Nucleus accumbens (tissue), 56 donors: ENCODE measurements around the gene EGFR.

ENCODE experiments used
- DNase-seq, 56 donors: peaks; one replicate each; lab custom pipeline; 2025; lab: John Stamatoyannopoulos, UW

Gene EGFR

DNA sequence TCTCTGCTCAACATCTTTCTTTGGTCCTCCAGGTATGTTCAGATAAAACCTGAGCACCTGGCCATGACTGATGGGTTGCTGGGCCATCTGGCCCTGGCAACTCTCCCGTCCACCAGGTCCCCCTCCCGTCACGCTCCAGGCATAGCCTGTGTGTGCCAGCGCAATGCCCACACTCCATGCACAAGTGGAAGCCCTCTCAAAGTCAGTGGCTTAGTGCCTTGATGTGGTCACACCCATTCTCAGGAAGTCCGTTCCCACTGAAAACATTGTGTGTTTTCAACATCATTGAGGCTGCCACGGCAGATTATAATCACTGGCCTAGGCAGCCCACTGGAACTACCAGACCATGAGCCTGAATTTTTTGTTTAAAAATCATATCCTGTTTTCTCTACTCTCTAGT, 175.7 kb downstream of the EGFR start:
- no peak for DNase-seq

DNA sequence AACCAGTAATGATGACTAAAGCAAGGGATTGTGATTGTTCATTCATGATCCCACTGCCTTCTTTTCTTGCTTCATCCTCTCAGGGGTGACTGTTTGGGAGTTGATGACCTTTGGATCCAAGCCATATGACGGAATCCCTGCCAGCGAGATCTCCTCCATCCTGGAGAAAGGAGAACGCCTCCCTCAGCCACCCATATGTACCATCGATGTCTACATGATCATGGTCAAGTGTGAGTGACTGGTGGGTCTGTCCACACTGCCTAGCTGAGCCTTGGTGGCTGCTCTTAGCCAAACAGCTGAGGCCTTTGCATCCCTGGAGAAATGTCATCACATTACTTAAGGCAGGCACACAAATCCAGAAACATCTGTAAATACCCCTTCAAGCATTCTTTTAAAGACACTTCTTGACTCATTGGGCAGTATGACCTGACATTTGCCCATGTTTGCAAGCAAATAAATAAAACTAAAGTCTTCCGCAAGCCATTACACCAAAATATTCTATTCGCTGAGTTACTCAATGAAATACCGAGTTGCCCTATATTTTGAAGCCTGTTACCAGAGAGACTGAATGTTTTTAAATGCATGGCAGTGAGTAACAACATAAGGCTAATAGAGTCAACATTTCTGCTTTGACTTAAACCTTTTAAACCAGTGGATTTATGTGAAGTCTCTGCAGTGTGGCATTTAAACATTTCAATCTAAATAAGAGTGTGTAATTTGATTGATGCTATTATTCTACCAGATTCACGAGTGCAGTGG, 180.0 kb downstream of the EGFR start:
- no peak for DNase-seq

- DNase-seq = no peak
Observed at GRCh38 chr7:55199418-55199817, 180.6 kb downstream of the EGFR start.

DNA sequence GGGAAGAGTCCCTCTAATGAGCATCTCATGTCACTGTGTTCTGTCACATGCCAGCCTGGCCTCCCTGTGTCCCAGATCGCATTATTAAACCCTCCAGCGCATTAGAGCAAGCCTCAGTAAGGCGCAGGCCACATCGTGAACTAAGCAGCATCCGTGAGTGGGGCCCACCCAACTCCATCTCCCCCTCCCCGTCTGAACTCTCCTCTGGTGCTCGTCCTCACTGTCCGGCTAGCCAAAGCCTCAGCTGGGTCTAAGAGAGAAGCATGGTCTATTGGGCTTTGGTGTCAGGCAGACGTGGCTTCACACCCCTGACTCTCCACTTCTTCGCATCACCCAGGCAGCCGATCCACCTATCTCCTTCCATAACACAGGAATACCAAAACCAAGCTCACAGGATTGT, 181.6 kb downstream of the EGFR start:
- DNase-seq = no peak

DNA sequence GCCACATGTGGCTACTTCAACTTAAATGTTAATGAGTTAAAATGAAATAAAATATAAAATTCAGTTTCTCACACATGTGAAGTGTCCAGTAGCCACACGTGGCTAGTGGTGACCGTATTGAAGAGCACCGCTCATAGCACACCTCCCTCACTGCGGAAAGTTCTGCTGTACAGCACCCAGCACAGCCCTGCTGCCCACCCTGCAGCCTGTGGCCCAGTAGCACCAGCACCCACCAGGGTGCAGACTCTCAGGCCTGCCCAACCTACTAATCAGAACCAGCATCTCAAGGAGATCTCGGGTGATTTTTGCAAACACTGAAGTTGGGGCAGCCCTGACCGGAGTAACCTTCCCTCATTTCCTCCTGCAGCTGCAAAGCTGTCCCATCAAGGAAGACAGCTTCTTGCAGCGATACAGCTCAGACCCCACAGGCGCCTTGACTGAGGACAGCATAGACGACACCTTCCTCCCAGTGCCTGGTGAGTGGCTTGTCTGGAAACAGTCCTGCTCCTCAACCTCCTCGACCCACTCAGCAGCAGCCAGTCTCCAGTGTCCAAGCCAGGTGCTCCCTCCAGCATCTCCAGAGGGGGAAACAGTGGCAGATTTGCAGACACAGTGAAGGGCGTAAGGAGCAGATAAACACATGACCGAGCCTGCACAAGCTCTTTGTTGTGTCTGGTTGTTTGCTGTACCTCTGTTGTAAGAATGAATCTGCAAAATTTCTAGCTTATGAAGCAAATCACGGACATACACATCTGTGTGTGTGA, 183.5 kb downstream of the EGFR start:
- no peak for DNase-seq

- DNase-seq = no peak
Observed at GRCh38 chr7:55203300-55203699, 184.5 kb downstream of the EGFR start.

DNA sequence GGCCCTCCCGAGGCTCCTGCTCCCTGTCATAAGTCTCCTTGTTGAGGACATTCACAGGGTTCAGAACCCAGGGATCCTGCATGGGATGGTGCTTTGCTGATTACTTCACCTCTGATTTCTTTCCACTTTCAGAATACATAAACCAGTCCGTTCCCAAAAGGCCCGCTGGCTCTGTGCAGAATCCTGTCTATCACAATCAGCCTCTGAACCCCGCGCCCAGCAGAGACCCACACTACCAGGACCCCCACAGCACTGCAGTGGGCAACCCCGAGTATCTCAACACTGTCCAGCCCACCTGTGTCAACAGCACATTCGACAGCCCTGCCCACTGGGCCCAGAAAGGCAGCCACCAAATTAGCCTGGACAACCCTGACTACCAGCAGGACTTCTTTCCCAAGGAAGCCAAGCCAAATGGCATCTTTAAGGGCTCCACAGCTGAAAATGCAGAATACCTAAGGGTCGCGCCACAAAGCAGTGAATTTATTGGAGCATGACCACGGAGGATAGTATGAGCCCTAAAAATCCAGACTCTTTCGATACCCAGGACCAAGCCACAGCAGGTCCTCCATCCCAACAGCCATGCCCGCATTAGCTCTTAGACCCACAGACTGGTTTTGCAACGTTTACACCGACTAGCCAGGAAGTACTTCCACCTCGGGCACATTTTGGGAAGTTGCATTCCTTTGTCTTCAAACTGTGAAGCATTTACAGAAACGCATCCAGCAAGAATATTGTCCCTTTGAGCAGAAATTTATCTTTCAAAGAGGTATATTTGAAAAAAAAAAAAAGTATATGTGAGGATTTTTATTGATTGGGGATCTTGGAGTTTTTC, 186.5 kb downstream of the EGFR start:
- DNase-seq = no peak

DNA sequence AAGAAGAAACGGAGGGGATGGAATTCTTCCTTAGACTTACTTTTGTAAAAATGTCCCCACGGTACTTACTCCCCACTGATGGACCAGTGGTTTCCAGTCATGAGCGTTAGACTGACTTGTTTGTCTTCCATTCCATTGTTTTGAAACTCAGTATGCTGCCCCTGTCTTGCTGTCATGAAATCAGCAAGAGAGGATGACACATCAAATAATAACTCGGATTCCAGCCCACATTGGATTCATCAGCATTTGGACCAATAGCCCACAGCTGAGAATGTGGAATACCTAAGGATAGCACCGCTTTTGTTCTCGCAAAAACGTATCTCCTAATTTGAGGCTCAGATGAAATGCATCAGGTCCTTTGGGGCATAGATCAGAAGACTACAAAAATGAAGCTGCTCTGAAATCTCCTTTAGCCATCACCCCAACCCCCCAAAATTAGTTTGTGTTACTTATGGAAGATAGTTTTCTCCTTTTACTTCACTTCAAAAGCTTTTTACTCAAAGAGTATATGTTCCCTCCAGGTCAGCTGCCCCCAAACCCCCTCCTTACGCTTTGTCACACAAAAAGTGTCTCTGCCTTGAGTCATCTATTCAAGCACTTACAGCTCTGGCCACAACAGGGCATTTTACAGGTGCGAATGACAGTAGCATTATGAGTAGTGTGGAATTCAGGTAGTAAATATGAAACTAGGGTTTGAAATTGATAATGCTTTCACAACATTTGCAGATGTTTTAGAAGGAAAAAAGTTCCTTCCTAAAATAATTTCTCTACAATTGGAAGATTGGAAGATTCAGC, 187.6 kb downstream of the EGFR start:
- DNase-seq = no peak

GRCh38 chr7:55207436-55208125, 188.8 kb downstream of the EGFR start:
- DNase-seq = no peak

- no peak for DNase-seq
Observed at GRCh38 chr7:55209366-55209765, 190.5 kb downstream of the EGFR start.

DNA sequence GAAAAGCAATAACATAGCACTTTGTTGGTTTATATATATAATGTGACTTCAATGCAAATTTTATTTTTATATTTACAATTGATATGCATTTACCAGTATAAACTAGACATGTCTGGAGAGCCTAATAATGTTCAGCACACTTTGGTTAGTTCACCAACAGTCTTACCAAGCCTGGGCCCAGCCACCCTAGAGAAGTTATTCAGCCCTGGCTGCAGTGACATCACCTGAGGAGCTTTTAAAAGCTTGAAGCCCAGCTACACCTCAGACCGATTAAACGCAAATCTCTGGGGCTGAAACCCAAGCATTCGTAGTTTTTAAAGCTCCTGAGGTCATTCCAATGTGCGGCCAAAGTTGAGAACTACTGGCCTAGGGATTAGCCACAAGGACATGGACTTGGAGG, 191.4 kb downstream of the EGFR start:
- no peak for DNase-seq

DNA sequence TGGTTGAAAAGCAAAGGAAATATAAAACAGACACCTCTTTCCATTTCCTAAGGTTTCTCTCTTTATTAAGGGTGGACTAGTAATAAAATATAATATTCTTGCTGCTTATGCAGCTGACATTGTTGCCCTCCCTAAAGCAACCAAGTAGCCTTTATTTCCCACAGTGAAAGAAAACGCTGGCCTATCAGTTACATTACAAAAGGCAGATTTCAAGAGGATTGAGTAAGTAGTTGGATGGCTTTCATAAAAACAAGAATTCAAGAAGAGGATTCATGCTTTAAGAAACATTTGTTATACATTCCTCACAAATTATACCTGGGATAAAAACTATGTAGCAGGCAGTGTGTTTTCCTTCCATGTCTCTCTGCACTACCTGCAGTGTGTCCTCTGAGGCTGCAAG, 191.9 kb downstream of the EGFR start:
- DNase-seq = no peak

DNA sequence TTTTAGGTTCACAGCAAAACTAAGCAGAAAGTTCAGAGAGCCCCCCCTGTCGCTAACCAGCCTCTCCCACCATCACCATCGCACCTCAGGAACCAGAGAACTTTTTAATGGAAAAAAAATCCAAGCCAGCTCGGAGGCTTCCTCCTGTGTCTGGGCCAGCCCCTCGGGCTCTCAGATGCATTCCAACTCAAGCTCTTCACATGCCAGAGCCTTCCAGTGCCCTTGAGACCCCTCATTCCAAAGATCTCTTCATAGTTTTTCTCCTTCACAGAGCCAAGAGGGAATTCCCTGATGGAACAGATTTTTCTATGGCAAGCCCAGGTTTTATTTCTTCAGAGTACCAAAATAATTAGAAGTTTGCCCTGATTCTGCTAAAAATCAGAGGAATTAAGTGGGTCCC, 192.9 kb downstream of the EGFR start:
- no peak for DNase-seq

- DNase-seq = no peak
Observed at GRCh38 chr7:55212176-55212575, 193.4 kb downstream of the EGFR start.

DNA sequence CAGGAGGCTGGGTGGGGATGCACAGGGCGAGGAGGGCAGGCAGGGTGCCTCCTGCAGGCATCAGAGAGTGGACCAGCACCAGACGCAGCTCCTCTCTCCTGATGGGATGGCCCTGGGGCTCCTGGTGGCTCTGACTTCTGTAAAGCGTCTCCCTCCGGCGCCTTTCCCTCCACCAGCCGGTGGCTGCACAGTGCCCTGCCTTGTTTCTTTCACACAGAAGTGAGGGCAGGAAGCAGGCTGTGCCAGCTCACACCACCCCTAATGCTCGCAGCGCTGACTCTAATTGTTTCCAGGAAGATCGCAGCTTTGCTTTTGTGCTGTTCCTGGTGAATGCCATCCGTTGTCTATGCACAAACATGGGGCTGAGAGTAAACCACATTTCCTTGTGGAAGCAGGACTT, 194.0 kb downstream of the EGFR start:
- DNase-seq = peak in 8 of 56 donors; percentile 3 to 43 (median 20)

DNA sequence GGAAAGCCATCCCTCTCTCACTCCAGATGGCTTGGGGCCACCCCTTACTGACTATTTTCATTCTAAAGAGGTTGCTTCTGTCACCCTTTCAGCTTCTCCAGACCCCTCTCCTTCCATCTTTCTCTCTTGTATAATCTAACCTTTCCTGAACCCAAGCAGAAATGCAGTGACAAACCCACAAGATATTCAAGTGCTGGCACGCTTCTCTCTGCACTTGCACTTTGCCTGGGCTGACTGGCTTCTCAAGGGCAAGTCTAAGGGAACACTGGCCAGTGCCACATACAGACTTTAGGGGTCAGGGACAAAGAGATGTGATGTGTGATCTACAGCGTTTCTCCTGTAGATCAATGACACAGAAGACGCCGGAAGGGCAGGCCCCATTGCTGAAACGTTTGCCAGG, 195.9 kb downstream of the EGFR start:
- DNase-seq = no peak

DNA sequence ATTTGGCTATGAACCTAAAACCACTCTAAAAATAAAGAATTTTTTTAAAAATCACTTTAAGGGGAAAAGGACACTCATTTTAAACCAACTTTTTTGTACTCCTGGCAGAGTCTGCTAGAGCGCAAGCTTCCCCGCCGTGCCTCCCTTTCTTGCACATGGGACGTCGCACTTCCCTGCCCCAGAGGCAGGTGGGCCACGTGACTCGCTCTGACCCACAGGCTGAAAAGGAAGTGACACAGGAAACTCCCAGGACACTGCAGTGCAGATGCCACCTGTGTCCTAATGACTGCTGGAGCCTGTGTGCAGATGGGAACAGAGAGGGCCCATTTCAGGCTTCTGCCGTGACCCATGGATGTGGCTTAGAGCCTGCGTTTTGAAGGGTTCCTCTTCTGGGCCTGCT, 204.2 kb downstream of the EGFR start:
- DNase-seq = no peak

GRCh38 chr7:55224111-55224510, 205.3 kb downstream of the EGFR start:
- no peak for DNase-seq

DNA sequence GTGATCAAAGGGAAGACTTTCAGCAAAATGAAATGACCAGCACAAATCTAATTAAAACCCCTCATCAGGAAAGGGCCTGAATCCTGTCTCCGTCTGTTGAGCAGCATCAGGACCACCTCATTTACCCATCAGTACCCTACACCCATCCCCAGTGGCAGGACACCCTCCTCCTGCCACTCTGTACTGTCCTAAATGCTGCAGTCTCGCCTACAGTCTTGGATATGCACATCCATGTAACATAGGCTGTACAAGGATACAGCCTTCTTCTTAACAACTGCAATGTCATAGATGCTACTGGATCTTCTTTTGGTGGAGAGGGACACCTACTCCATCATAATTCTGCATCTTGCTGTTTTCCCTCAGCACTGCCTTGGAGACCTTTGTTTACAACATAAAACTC, 206.0 kb downstream of the EGFR start:
- no peak for DNase-seq

DNA sequence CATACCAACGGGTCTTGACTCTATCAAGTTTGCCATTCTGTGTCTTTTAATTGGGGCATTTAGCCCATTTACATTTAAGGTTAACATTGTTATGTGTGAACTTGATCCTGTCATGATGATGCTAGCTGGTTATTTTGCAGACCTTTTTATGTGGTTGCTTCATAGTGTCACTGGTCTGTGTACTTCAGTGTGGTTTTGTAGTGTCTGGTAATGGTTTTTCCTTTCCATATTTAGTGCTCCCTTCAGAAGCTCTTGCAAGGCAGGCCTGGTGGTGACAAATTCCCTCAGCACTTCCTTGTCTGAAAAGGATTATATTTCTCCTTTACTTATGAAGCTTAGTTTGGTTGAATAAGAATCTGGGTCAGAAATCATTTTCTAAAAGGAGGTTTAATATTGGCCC, 211.2 kb downstream of the EGFR start:
- no peak for DNase-seq
